GM18511 (cell line): ENCODE measurements around the gene MBD3L1.

Source experiments
- ATAC-seq: cut with Tn5 transposase; IDR thresholded peaks from one replicate; pipeline ENCODE4 v1.9.1; 2021; ENCODE audit warnings: mild to moderate bottlenecking, moderate library complexity; ENCODE audit not compliant: unreplicated experiment

Gene MBD3L1

DNA sequence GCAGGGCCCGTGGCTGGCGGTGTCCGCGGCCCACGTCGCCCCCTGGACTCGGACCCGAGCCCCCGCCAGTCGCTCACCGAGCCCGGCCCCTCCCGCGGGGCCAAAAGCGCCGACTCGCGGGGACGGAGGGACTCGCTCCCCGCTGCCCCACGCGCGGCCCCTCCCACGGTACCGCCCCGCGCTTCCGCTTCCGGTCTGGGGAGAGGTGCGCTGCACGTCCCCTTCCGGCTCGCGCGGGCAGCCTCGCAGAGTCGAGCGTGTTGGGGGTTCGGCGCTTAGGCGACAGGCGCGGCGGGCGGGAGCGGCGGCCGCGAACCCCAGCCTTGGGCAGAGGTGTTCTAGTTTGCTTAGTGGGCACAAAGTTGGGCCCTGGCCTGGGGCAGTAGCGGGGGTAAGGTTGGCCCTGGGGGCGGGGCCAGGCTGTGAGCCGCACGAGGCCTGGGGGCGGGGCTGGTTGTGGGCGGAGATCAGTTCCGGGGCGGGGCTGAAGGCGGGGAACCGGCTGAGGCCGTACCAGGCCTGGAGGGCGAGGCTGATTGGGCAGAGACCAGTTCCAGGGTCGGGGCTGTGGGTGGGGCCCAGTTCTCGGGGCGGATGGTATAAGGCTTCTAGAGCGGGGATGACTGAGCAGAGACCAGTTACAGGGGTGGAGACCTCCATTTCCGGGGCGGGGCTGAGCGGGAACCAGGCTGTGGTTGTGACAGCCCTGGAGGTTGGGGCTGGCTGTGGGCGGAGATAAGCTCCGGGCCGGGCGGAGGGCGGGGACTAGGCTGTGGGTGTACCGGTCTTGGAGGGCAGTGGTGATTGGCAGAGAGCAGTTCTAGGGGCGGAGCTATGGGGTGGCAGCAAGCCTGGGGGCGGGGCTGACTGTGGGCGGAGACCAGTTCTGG is at the start of gene MBD3L1, which contains the start of gene ZNF558:
Gene MBD3L1, plus strand, starts transcription at position 246 of the 890 bp plus-strand sequence. CDS start 10,302 bp downstream, outside the sequence.
Gene ZNF558, minus strand, starts transcription at position 173 of the 890 bp plus-strand sequence. CDS start 9,645 bp downstream, outside the sequence.
- ATAC-seq, result peak; percentile 85

DNA sequence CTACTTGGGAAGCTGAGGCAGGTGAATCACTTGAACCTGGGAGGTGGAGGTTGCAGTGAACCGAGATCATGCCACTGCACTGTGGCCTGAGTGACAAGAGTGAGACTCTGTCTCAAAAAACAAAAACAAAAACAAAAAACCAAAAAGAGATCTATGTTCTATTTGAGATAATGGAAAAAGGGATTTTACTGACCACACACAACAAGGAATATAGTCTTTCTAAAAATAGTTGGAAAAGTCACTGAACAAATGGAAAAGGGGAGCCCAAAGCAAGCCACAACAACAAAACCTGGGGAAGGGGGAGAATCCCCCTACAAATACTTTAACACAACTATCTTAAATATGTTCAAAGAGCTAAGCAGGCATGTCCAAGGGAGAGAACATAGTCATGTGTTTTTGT is 37.4 kb upstream of the MBD3L1 start:
- no peak for ATAC-seq

DNA sequence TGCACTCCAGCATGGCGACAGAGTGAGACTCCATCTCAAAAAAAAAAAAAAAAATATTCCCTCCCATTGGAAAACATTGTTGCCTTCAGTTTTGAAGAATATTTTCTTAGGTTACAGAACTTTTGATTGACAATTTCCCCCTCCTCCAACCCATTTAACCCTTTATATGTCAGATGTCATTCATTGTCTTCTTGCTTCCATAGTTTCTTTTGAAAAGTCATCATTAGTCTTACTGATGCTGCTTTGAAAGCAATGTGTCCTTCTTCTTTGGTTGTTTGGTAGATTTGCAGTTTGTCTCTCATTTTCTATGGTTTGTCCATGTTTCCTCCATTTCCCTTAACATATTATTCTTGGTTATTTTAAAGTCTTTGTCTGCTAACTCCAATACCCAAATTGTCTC is 25.5 kb upstream of the MBD3L1 start:
- ATAC-seq, result no peak

DNA sequence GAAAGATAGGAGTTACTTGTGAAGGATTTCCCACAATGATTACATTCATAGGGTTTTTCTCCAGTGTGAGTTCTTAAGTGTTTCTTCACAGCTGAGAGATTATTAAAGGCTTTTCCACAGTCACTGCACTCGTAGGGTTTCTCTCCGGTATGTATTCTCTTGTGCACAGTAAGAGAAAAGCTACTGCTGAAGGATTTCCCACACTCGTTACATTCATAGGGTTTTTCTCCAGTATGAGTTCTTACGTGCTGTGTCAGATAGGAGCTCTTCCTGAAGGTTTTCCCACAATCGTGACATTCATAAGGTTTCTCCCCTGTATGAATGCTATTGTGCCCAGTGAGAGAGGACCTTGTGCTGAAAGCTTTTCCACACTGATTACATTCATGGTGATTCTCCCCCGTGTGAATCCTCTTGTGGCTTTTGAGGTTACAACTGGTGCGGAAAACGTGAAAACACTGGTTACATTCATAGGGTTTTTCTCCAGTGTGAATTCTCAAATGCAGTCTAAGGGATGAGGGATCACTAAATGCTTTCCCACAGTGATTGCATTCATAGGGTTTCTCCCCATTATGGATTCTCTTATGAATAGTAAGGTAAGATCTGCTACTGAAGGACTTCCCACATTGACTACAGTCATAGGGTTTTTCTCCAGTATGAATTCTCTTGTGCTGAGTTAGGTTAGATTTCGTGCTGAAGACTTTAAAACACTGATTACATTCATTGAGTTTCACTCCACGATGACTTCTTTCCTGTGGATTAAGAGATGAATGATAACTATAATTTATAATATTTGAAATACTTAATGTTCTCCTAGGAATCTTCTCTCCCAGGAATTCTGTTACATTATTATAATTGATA is 20.6 kb upstream of the MBD3L1 start:
- no peak for ATAC-seq

DNA sequence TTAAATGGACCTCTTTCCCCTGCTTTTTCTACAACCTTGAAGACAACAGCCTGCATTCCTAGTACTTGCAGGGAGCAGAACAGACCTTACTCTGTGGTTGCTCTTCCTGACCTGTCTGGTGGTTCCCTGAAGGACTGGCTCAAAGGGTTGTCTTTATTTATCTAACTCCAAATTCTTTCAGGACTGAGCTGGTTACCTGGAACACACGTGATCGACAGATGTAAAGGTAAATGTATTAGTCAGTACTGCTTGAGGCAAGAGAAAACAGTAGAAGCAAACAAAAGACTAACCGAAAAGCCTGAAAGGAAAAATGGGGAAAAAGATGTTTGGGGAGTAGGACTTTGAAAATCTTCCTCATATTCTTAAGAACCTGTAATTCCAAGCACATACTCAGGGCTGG is 18.0 kb upstream of the MBD3L1 start:
- no peak for ATAC-seq

DNA sequence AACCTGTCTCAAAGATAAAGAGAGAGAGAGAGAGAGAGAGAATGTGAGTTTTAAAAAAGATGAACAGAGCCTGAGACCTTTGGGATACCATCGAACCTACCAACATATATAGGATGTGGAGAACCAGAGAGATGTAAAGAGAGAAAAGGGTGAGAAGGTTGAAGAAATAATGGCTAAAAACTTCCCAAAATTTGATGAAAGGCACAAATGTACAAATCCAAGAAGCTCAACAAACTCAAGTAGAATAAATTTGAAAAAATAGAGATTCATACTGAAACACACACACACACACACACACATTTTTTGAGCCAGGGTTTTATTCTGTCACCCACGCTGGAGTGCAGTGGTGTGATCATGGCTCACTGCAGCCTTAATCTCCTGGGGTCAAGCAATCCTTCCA is 16.4 kb upstream of the MBD3L1 start:
- no peak for ATAC-seq

DNA sequence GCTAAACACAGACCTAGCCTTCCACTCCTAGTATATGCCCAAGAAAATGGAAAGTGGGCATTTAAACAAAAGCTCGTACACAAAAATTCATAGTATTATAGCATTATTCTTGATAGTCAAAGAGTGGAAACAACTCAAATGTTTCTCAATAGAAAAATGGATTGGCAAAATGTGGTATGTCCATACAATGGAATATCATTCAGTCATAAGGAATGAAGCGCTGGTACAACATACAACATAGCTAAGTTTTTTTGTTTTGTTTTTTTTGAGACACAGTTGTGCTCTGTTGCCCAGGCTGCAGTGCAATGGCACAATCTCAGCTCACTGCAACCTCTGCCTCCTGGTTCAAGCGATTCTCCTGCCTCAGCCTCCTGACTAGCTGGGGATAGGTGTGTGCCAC is 11.9 kb upstream of the MBD3L1 start:
- ATAC-seq, result no peak

DNA sequence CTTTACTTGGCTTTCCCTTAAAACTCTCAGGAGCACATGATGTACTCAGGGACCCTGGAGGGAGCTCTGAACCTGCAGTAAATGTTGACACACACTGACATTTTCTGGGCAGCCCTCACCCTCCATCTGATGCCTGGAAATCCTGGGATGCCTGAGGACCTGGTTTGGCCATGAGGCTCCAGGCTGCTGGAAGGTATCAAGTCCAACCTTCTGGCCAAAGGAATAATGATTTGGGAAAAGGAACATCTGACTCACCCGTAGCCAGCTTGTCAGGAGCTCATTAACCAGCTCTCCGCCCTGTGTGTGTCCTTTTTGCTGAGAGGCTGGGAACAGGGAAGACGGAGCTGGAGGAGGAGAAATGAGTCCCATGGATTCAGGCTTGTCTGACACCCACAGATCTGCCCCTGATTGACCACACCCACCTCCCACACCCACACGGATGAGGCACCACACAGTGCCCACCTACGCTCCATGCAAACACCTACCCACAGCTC is 10.4 kb upstream of the MBD3L1 start:
- no peak for ATAC-seq

DNA sequence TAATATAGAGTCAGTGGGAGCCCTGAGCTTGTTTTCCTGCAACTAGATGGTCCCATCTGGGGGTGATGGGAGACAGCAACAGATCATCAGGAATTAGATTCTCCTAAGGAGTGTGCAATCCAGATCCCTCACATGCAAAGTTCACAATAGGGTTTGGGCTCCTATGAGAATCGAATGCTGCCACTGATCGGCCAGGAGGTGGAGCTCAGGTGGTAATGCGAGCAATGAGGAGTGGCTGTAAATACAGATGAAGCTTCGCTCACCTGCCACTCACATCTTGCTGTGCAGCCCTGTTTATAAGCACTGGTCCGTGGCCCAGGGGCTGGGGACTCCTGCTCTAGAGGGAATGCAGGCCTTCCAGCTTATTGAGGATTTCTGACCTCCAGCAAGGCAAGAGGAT is 5.8 kb upstream of the MBD3L1 start:
- no peak for ATAC-seq

DNA sequence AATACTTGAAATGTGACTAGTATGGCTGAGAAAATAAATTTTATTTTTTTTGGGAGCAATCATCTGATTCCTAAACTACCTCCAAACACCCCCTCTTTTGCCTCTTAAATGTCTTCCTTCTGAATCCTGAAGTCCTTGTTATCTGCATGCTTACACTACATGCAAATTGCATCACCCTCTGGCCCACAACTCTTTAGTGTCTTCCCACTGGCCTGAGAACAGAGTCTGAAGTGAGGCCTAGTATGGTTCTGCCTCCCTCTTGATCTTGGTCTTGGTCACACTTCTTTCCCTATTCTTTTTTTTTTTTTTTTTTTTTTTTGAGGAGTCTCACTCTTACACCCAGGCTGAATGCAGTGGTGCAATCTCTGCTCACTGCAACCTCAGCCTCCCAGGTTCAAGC is 4.9 kb upstream of the MBD3L1 start:
- ATAC-seq, result no peak

DNA sequence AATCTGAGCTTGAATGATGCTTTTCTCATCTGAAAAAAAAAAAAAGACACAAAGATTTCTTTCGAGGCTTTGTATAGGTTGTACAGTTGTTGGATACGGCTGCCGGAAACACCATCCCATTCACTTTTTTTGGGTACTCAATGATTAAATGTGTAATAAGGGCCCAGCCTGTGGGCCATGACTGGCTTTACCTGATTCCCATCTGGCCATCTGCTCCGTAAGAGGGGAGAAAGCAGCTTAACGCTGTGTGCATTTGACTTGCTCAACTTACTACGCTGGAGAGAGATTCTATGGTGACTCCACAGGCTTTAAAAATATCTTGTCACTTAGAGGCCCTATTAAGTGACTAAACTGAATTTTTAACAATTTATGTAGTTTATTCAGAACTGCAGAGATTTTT is 804 bp upstream of the MBD3L1 start:
- no peak for ATAC-seq

DNA sequence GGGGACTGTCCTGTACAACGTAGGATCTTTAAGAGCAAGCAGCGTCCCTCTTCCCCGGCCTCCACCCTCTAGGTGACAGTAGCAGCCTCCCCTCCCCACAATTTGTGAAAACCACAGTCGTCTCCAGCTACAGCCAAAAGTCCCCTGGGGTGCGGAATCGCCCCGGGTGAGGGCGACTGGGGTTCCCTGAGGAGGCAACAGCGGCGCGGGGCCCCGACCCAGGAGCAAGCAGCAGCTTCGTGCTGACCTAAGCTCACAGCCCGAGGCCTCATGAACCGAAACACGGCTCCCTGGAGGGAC is 395 bp upstream of the MBD3L1 start:
- peak; percentile 22 for ATAC-seq

DNA sequence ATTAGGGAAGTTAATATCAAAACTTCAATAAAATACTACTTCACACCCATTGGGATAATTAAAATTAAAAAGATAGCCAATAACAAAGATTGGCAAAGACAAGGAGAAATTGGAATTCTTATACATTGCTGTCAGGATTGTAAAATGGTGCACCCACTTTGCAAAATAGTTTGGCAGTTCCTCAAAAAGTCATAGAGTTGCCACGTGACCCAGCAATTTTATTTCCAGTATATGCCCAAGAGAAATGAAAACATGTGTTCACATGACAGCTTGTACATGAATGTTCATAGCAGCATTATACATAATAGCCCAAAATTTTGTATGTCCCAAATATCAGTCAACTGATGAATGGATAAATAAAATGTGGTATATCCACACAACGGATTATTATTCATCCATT is 3.3 kb downstream of the MBD3L1 start:
- no peak for ATAC-seq

DNA sequence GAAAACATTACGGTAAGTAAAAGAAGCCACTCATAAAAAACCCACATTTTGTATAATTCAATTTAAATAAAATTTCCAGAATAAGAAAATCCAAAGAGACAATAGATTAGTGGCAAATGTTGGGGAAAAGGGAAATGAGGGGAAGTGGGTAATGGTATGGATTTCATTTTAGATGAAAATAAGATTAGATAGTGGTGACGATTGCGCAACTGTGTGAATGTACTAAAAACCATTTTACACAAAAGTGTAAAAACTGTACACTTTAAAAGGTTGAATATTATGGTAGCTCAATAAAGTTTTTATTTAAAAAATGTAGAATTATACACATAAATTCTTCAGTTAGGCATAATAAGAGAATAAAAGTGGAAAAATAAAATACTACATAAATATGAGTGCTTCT is 3.7 kb downstream of the MBD3L1 start:
- ATAC-seq, result no peak

DNA sequence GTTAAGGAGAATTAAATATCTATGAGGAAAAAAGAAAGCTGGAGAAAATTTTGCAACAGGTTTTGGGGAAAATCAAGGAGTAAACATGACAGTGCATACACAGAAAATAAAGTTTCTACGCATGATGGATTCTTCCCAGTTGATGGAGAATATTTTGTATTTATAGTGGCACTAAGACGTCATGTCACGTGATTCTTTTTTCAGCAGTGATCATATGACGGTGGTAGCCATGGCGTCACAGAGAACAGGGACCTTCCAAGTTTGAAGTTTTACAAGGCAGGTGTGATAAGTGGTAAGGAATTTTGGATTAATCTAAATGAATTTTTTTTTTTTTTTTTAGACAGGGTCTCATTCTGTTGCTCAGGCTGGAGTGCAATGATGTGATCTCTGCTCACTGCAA is 8.5 kb downstream of the MBD3L1 start:
- ATAC-seq, result no peak

DNA sequence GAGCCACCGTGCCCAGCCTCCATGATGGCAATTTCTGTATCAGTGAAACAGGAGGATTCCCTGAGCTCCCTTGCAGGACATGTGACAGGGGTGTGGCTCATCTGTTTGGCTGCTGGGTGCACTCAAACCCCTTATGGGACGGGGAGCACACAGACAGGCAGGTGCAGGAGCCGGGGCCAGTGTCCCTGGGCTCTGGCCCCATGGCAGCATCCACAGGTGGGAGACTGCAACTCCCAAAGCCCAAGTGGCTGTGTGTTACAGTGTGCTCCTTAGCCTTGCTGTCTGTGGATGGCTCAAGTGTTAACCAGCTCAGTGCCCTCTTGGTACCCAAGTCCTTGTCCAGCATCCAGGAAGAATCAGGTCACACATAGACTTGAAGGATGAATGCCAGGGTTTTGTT is 14.6 kb downstream of the MBD3L1 start:
- no peak for ATAC-seq

DNA sequence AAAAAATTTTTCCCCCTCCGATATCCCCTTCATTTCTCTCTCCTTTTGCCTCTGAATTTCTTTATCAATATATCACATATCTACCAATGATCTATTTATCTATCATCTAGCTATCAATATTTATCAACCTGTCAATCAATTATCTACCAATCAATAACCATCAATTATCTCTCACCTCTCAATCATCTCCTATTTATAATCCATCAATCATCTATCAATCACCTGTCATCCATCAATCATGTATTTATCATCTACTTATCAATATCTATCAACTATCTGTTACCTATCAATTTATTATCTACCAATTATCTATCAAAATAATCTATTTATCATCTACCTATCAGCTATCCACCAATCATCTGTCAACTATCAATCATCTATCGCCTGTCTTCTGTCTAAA is 17.1 kb downstream of the MBD3L1 start:
- no peak for ATAC-seq

DNA sequence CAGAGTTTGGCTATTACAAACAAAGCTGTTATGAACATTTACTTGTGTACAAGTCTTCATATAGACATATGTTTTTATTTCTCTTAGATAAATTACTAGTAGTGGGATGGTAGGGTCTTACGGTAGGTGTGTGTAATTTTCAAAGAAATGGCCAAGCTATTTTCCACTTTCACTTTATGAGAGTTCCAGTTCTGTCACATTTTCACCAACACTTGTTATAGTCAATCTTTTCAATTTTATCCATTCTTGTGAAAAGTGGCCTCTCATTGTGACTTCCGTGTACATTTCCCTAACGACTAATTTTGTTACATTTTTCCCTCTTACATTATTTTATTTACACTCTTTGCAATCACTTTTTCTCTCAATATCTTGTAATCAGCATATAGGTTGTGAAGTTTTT is 18.3 kb downstream of the MBD3L1 start:
- ATAC-seq, result no peak

DNA sequence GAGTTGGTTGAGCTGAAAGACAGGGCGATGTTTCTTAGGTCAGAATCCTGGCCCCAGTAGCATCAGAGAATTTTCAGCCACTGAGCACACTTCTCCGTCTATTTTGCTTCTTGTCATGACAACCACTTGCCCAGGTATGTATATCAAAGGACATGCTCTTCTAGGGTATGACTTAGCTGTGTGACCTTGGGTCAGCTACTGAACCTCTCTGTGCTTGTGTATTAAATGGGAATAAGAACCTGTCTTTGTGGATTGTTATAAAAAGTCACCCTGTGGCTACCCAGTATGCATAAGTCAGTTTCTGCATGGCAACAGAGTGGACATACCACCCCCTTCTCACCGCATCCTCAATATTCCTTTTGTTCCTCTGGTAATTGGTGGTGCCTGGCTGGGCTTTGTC is 26.1 kb downstream of the MBD3L1 start:
- no peak for ATAC-seq

DNA sequence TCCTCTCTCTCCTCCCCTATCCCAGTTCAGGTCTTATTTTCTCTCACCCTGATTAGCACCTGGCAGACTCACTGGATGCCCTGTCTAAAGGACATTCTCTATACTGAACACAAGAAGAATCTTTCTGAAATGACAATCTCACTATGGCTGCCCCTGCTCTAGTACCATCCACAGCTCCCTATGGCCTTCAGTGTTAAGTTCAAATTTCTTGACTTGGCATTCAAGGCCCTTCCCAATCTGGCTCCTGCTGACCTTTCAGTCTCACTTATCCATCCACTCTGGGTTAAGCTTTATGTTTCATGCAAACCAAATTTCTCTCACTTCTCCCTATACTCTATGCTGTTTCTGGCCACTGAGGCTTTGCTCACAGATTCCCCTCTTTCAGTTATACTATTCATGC is 34.2 kb downstream of the MBD3L1 start:
- ATAC-seq, result no peak

DNA sequence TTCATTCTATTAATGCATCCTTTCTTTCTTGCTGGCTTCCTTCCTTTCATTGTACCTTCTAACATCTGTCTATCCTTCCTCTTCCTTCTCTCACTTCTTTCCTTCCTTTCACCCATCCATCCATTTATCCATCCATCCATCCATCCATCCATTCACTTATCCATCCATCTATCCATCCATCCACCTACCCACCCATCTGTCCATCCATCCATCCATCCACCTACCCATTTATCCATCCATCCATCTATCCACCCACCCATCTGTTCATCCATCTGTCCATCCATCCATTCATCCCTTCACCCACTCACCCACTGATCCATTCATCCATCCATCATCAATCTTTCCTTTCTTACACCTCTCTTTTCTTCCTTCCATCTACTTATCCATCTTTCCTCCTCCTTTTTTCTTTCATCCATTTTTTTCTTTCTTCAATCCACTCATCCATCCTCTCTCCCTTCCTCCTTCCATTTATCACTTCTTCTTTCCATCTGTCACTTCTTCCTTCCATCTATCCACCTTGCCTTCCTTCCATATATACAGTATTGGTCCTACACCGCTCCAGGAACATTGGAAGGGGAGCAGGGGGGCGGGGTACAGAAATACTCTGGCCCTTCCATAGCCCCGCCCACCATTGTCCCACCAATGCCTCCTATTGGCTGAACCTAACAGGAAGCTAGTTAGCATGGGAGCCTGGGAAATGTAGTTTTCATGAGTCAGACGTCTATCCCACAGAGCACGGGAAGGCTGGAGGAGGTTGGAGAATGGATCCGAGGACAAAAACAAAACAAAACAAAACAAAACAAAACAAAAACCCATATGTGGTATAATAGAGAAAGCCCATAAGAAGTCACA is 45.9 kb downstream of the MBD3L1 start:
- ATAC-seq, result no peak
